Neutrophil (primary cell): Measurements from ENCODE around the gene CIP2A.

Experiments used
- H3K27ac ChIP-seq: fragments of 200-600 bp; sonication (generic); 2 replicates; pipeline ENCODE4 v1.5.1; 2016; ENCODE audit warnings: mild to moderate bottlenecking, moderate library complexity
- H3K27me3 ChIP-seq: fragments of 200-600 bp; sonication (generic); 2 replicates; pipeline ENCODE4 v1.6.0; 2016; ENCODE audit warnings: mild to moderate bottlenecking
- H3K36me3 ChIP-seq: fragments of 200-600 bp; sonication (generic); 2 replicates; pipeline ENCODE4 v1.5.1; 2017
- H3K4me1 ChIP-seq, 2 experiments: fragments of 200-600 bp in 1 of 2; sonication (generic) in 1 of 2; 1 replicate in 1 of 2; 2 replicates in 1 of 2; pipeline versions ENCODE4 v1.5.1 to v1.6.1; 2013 to 2016; ENCODE audit warnings: low read depth in 1 of 2, low read length in 1 of 2, mild to moderate bottlenecking in 1 of 2, moderate library complexity in 1 of 2; ENCODE audit not compliant: control insufficient read depth in 1 of 2, insufficient read depth in 1 of 2
- H3K4me3 ChIP-seq, 2 experiments: fragments of 200-600 bp in 1 of 2; sonication (generic) in 1 of 2; 1 replicate in 1 of 2; 2 replicates in 1 of 2; pipeline ENCODE4 v1.5.1; 2013 to 2016; ENCODE audit warnings: low read depth in 1 of 2, low read length in 1 of 2, mild to moderate bottlenecking in 1 of 2, moderate library complexity in 1 of 2
- H3K9me3 ChIP-seq: fragments of 200-600 bp; sonication (generic); 2 replicates; pipeline ENCODE4 v1.5.1; 2016
- TF ChIP-seq, protein P1 (sequence below): fragments of 200-600 bp; sonication (generic); IDR thresholded peaks from 2 replicates; pipeline ENCODE4 v1.5.1; 2016; ENCODE audit warnings: antibody characterized with exemption

The CIP2A gene

DNA sequence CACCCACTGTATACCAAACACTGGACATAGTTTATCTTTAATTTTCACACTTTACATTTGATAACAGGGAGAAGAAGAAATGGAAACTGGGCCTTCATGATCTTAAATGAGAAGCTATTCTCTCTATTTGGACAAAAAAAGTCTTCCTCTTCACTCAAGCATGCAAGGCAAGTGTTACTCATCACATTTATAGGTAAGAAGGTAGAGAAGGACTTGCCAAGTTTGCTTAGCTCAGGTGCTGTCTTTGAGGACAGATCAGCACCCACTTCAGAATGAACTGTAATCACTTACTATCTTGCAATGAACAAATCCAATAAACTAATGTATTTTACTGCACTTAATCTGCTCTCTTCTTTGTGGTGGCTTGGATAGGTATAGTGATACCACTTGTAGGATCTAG, 77.7 kb downstream of the CIP2A start:
- H3K4me3 ChIP-seq = no peak overlapping the region
- H3K36me3 ChIP-seq = no peaks in the 10 kb centered on the region
- H3K9me3 ChIP-seq = no peaks in the 10 kb centered on the region
- no peak overlapping the region for H3K27ac ChIP-seq
- TF ChIP-seq, protein P1, sequence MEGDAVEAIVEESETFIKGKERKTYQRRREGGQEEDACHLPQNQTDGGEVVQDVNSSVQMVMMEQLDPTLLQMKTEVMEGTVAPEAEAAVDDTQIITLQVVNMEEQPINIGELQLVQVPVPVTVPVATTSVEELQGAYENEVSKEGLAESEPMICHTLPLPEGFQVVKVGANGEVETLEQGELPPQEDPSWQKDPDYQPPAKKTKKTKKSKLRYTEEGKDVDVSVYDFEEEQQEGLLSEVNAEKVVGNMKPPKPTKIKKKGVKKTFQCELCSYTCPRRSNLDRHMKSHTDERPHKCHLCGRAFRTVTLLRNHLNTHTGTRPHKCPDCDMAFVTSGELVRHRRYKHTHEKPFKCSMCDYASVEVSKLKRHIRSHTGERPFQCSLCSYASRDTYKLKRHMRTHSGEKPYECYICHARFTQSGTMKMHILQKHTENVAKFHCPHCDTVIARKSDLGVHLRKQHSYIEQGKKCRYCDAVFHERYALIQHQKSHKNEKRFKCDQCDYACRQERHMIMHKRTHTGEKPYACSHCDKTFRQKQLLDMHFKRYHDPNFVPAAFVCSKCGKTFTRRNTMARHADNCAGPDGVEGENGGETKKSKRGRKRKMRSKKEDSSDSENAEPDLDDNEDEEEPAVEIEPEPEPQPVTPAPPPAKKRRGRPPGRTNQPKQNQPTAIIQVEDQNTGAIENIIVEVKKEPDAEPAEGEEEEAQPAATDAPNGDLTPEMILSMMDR = no peak
- H3K27me3 ChIP-seq = no peaks in the 10 kb centered on the region
- H3K4me1 ChIP-seq = no peaks in the 10 kb centered on the region

- Histone ChIP-seq H3K36me3 (no peaks in the 10 kb centered on the region), H3K9me3 (no peaks in the 10 kb centered on the region), H3K4me3 (no peak overlapping the region), H3K27ac (no peak overlapping the region), H3K4me1 (no peaks in the 10 kb centered on the region), H3K27me3 (no peaks in the 10 kb centered on the region)
- TF ChIP-seq, protein P1 = no peak
Observed at GRCh38 chr3:108511055-108511454, 78.2 kb downstream of the CIP2A start.

DNA sequence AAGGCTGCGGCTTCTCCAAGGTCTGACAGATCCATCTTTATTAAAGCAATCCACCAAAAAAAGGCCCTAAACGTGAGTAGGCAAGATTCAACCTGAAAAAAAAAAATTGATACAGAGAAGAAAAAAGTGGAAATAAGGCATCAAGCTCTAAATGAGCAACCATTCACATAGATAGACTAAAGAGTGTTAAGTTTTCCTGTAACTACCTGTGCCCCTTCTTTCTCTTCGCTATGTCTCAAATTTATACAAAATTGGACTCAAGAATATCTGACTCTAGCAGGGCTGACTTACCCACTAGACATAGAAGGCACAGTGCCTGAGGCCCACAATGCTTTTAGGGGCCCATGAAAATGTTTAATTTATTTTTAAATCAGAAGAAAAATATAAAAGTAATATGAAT, 78.7 kb downstream of the CIP2A start, which contains the start of gene MYH15:
Gene MYH15 (minus strand): TSS at position 101 of the 400 bp plus-strand sequence. CDS start 66 bp downstream, at position 35.
- Histone ChIP-seq H3K4me1 (no peaks in the 10 kb centered on the region), H3K9me3 (no peaks in the 10 kb centered on the region), H3K27me3 (no peaks in the 10 kb centered on the region), H3K36me3 (no peaks in the 10 kb centered on the region), H3K4me3 (no peak within 1 kb of the TSS), H3K27ac (no peak within 1 kb of the TSS)
- TF ChIP-seq, protein P1 = no peak

- TF ChIP-seq, protein P1 = no peak
- Histone ChIP-seq H3K27me3 (no peaks in the 10 kb centered on the region), H3K4me1 (no peaks in the 10 kb centered on the region), H3K36me3 (no peaks in the 10 kb centered on the region), H3K4me3 (no peak overlapping the region), H3K27ac (no peak overlapping the region), H3K9me3 (no peaks in the 10 kb centered on the region)
Observed at GRCh38 chr3:108509871-108510270, 79.4 kb downstream of the CIP2A start.

- no peak overlapping the region for H3K4me3 ChIP-seq
- H3K27ac ChIP-seq = no peak overlapping the region
- H3K9me3 ChIP-seq = no peaks in the 10 kb centered on the region
- TF ChIP-seq, protein P1 = no peak
- no peaks in the 10 kb centered on the region for H3K36me3 ChIP-seq
- H3K4me1 ChIP-seq = no peaks in the 10 kb centered on the region
- H3K27me3 ChIP-seq = no peaks in the 10 kb centered on the region
Observed at GRCh38 chr3:108509263-108509662, 80.0 kb downstream of the CIP2A start.

- no peaks in the 10 kb centered on the region for H3K27me3 ChIP-seq
- no peaks in the 10 kb centered on the region for H3K4me1 ChIP-seq
- TF ChIP-seq, protein P1 = no peak
- H3K27ac ChIP-seq = no peak overlapping the region
- H3K36me3 ChIP-seq = no peaks in the 10 kb centered on the region
- H3K9me3 ChIP-seq = no peaks in the 10 kb centered on the region
- H3K4me3 ChIP-seq = no peak overlapping the region
Observed at GRCh38 chr3:108507902-108508301, 81.3 kb downstream of the CIP2A start.
